Liver (tissue), 9 donors: ENCODE results near the gene GPR137C. TPM values are rescaled to one million over a fixed set of nuclear protein-coding genes. Genes with fewer than 3 reads are reported as not detected.
"Not testable (repeated sequence)": the region's sequence is repeated elsewhere in the genome, so short reads cannot be mapped to it uniquely, and the experiment has no call there.

Experiments used
- DNase-seq: peaks from one replicate; pipeline ENCODE4 v3.0.0-alpha.2; 2017; ENCODE audit warnings: low spot score
- H3K27ac ChIP-seq, 2 donors: one replicate each; pipeline ENCODE4 v1.7.0; 2013; ENCODE audit warnings: inconsistent platforms in 2 of 2, low read length in 2 of 2, control low read depth in 1 of 2, low read depth in 1 of 2, mild to moderate bottlenecking in 1 of 2
- H3K27me3 ChIP-seq, 4 donors: one replicate each; pipeline versions ENCODE4 v1.6.1 to v1.7.0; 2013; ENCODE audit warnings: low read length in 3 of 4, inconsistent platforms in 1 of 4, mild to moderate bottlenecking in 1 of 4, moderate library complexity in 1 of 4; ENCODE audit not compliant: control insufficient read depth in 4 of 4, insufficient read depth in 4 of 4
- H3K36me3 ChIP-seq, 4 donors: one replicate each; pipeline versions ENCODE4 v1.6.1 to v1.7.0; 2013; ENCODE audit warnings: low read length in 3 of 4, mild to moderate bottlenecking in 3 of 4, low read depth in 1 of 4, moderate library complexity in 1 of 4; ENCODE audit not compliant: control insufficient read depth in 4 of 4, insufficient read depth in 3 of 4
- H3K4me1 ChIP-seq, 4 donors: one replicate each; pipeline versions ENCODE4 v1.6.1 to v1.7.0; 2013; ENCODE audit warnings: low read length in 3 of 4, mild to moderate bottlenecking in 3 of 4, moderate library complexity in 1 of 4; ENCODE audit not compliant: control insufficient read depth in 4 of 4, insufficient read depth in 4 of 4
- H3K4me3 ChIP-seq, 3 donors: one replicate each; pipeline versions ENCODE4 v1.6.1 to v1.7.0; 2013; ENCODE audit warnings: low read length in 3 of 3, control low read depth in 1 of 3, low read depth in 1 of 3, mild to moderate bottlenecking in 1 of 3
- H3K9ac ChIP-seq, 2 donors: one replicate each; pipeline ENCODE4 v1.7.0; 2013; ENCODE audit warnings: low read length in 2 of 2, mild to moderate bottlenecking in 2 of 2, moderate library complexity in 2 of 2, control low read depth in 1 of 2, low read depth in 1 of 2
- H3K9me3 ChIP-seq, 4 donors: one replicate each; pipeline versions ENCODE4 v1.6.1 to v1.7.0; 2013; ENCODE audit warnings: low read length in 3 of 4; ENCODE audit not compliant: control insufficient read depth in 4 of 4
- CTCF ChIP-seq: fragments of 150-350 bp; IDR thresholded peaks from 2 replicates; pipeline ENCODE4 v1.5.1; 2017; ENCODE audit warnings: improper control_type of control experiment, low read depth, low read length; ENCODE audit not compliant: missing input control
- EGR1 ChIP-seq, 2 donors: IDR thresholded peaks; 2 replicates each; pipeline ENCODE4 v1.6.1; 2016 to 2018; ENCODE audit warnings: antibody characterized with exemption in 2 of 2, low read depth in 2 of 2
- FOXA1 ChIP-seq: IDR thresholded peaks from 2 replicates; pipeline ENCODE4 v1.6.1; 2016; ENCODE audit warnings: antibody characterized with exemption
- HNF4A ChIP-seq, 2 donors: conservative IDR thresholded peaks; 2 replicates each; pipeline ENCODE4 v1.6.1; 2016; ENCODE audit warnings: antibody characterized with exemption in 2 of 2, mild to moderate bottlenecking in 2 of 2
- HNF4G ChIP-seq: IDR thresholded peaks from 2 replicates; pipeline ENCODE4 v1.6.1; 2016; ENCODE audit warnings: antibody characterized with exemption
- JUND ChIP-seq, 2 donors: IDR thresholded peaks; 2 replicates each; pipeline ENCODE4 v1.6.1; 2016; ENCODE audit warnings: antibody characterized with exemption in 2 of 2
- NR2F2 ChIP-seq: IDR thresholded peaks from 2 replicates; pipeline ENCODE4 v1.6.1; 2016; ENCODE audit warnings: antibody characterized with exemption
- REST ChIP-seq: IDR thresholded peaks from 2 replicates; pipeline ENCODE4 v1.6.1; 2016; ENCODE audit warnings: antibody characterized with exemption, mild to moderate bottlenecking
- RXRA ChIP-seq, 2 donors: IDR thresholded peaks; 2 replicates each; pipeline ENCODE4 v1.6.1; 2017 to 2018; ENCODE audit warnings: antibody characterized with exemption in 2 of 2, mild to moderate bottlenecking in 1 of 2
- SP1 ChIP-seq: IDR thresholded peaks from 2 replicates; pipeline ENCODE4 v1.6.1; 2018; ENCODE audit warnings: antibody characterized with exemption, mild to moderate bottlenecking
- TAF1 ChIP-seq: conservative IDR thresholded peaks from 2 replicates; pipeline ENCODE4 v1.6.1; 2016; ENCODE audit warnings: antibody characterized with exemption, mild to moderate bottlenecking
- WGBS: extraction: QIAGEN DNeasy Blood & Tissue Kit; methylation state at CpG from one replicate; pipeline ENCODE4 v1.1.7; 2013; 5-methylcytosine and 5-hydroxymethylcytosine counted together
- polyA plus RNA-seq, 2 donors: library from polyadenylated mRNA; stranded (reverse) in 1 of 2; unstranded in 1 of 2; fragments of 200-250 nt in 1 of 2; fragments of >200 nt in 1 of 2; fragmentation: Nextera tagmentation in 1 of 2; extraction: Ambion mirVana in 1 of 2; gene quantifications; one replicate each; pipeline versions ENCODE4 v1.2.1 to v1.2.3, GENCODE V29; 2013 to 2015
- total RNA-seq, 2 donors: library from RNA; depleted of rRNA; stranded (reverse); fragments of >200 nt; gene quantifications; one replicate each; pipeline ENCODE4 v1.2.3, GENCODE V29; 2014
- donor health status: healthy.
- donor health status: healthy.
- donor health status: healthy.
- donor health status: healthy.
- donor health status: healthy.

Gene GPR137C
- total and polyA plus RNA-seq, 4 donors = 0.14 to 1.3 (median 0.33) TPM

GRCh38 chr14:52558688-52559087, 6.1 kb downstream of the GPR137C start:
- no peak for DNase-seq
- over 99% methylated on average over 2 of the region's 2 CpGs for WGBS
- H3K9ac ChIP-seq = no peak overlapping the region
- H3K36me3 ChIP-seq = no peaks in the 10 kb centered on the region
- H3K4me1 ChIP-seq = peaks cover 0 to 5% (median 2%) of the 10 kb centered on the region in 4 donors
- H3K27me3 ChIP-seq = no peaks in the 10 kb centered on the region
- H3K27ac ChIP-seq = no peak overlapping the region
- no peak for TF ChIP-seq JUND (IDR thresholded peaks at IDR 0.05)
- TF ChIP-seq HNF4G = no peak
- no peak for TF ChIP-seq SP1
- TF ChIP-seq REST = no peak
- no peak for TF ChIP-seq RXRA (IDR thresholded peaks at IDR 0.05)
- no peak for TF ChIP-seq FOXA1
- TF ChIP-seq EGR1 (IDR thresholded peaks at IDR 0.05; ENCODE audit: low read depth in 2 of 2) = no peak
- TF ChIP-seq HNF4A (conservative IDR thresholded peaks at IDR 0.05) = no peak
- TF ChIP-seq NR2F2 = no peak
- TF ChIP-seq CTCF = no peak
- no peak overlapping the region for H3K4me3 ChIP-seq
- H3K9me3 ChIP-seq = no peaks in the 10 kb centered on the region

GRCh38 chr14:52563120-52563519, 10.5 kb downstream of the GPR137C start:
- WGBS = 96% methylated on average over 2 of the region's 2 CpGs
- no peak overlapping the region for H3K27ac ChIP-seq
- TF ChIP-seq RXRA (IDR thresholded peaks at IDR 0.05) (no peak), FOXA1 (no peak), TAF1 (no peak), NR2F2 (no peak), CTCF (no peak), HNF4G (no peak)
- no peaks in the 10 kb centered on the region for H3K9me3 ChIP-seq
- H3K9ac ChIP-seq = no peak overlapping the region
- H3K4me3 ChIP-seq = no peak overlapping the region
- H3K27me3 ChIP-seq = no peaks in the 10 kb centered on the region
- H3K4me1 ChIP-seq = no peaks in the 10 kb centered on the region
- no peak for DNase-seq
- no peaks in the 10 kb centered on the region for H3K36me3 ChIP-seq

GRCh38 chr14:52568454-52568853, 15.8 kb downstream of the GPR137C start:
- WGBS = 98% methylated on average over 7 of the region's 7 CpGs
- H3K27ac ChIP-seq, H3K4me3 ChIP-seq, H3K36me3 ChIP-seq, H3K4me1 ChIP-seq, H3K27me3 ChIP-seq, H3K9ac ChIP-seq, DNase-seq: not testable (repeated sequence)
- peaks cover 3 to 15% (median 4%) of the 10 kb centered on the region in 4 donors for H3K9me3 ChIP-seq
